SU-DHL-6 (cell line): ENCODE measurements around the gene PRDM12.

Experiments used
- H2AFZ ChIP-seq: fragments of 200-600 bp; sonication (generic); 2 replicates; pipeline ENCODE4 v1.6.1; 2014; ENCODE audit warnings: low read depth, mild to moderate bottlenecking, moderate library complexity, mixed read lengths, antibody characterized with exemption, low read length; ENCODE audit not compliant: severe bottlenecking
- H3F3A ChIP-seq: fragments of 200-600 bp; shearing (Covaris generic); 2 replicates; pipeline ENCODE4 v1.6.0; 2016; ENCODE audit warnings: antibody characterized with exemption, mild to moderate bottlenecking; ENCODE audit not compliant: insufficient read depth
- H3K27ac ChIP-seq: fragments of 200-600 bp; sonication (generic); 2 replicates; pipeline ENCODE4 v1.5.1; 2016; ENCODE audit warnings: low read depth, mild to moderate bottlenecking, low read length, moderate library complexity, mixed read lengths
- H3K27me3 ChIP-seq: fragments of 200-600 bp; sonication (generic), shearing (Covaris generic); 2 replicates; pipeline ENCODE4 v1.6.0; 2014; ENCODE audit warnings: mild to moderate bottlenecking, low read length
- H3K36me3 ChIP-seq: fragments of 200-600 bp; sonication (generic); 2 replicates; pipeline ENCODE4 v1.6.1; 2014; ENCODE audit warnings: mild to moderate bottlenecking, low read length, mixed read lengths
- H3K4me2 ChIP-seq: fragments of 300-600, 200-600 bp; shearing (Covaris generic), sonication (generic); 2 replicates; pipeline ENCODE4 v1.6.0; 2014; ENCODE audit warnings: low read length, low read depth, mild to moderate bottlenecking; ENCODE audit not compliant: poor library complexity, severe bottlenecking
- H3K4me3 ChIP-seq: fragments of 200-600 bp; sonication (generic); 2 replicates; pipeline ENCODE4 v1.5.1; 2014; ENCODE audit warnings: antibody characterized with exemption, low read length, mild to moderate bottlenecking, mixed read lengths; ENCODE audit not compliant: insufficient read depth, poor library complexity, severe bottlenecking
- H3K79me2 ChIP-seq: fragments of 200-600 bp; sonication (generic); 2 replicates; pipeline ENCODE4 v1.6.1; 2014; ENCODE audit warnings: mild to moderate bottlenecking, low read length, moderate library complexity; ENCODE audit not compliant: insufficient read depth
- H3K9ac ChIP-seq: fragments of 200-600 bp; sonication (generic); 2 replicates; pipeline ENCODE4 v1.7.0; 2014; ENCODE audit warnings: mild to moderate bottlenecking, low read length
- H3K9me2 ChIP-seq: fragments of 200-600 bp; sonication (generic); replicated peaks from 2 replicates; pipeline ENCODE4 v1.6.1; 2014; ENCODE audit warnings: low read length; ENCODE audit not compliant: insufficient read depth
- H3K9me3 ChIP-seq: fragments of 200-600 bp; sonication (generic); 2 replicates; pipeline ENCODE4 v1.6.1; 2014; ENCODE audit warnings: low read length, mixed read lengths; ENCODE audit not compliant: insufficient read depth
- H4K20me1 ChIP-seq: fragments of 200-600 bp; sonication (generic); 2 replicates; pipeline ENCODE4 v1.6.1; 2014; ENCODE audit warnings: low read depth, mild to moderate bottlenecking, antibody characterized with exemption, low read length, moderate library complexity, mixed read lengths
- EZH2phosphoT487 ChIP-seq: fragments of 200-600 bp; sonication (generic), shearing (Covaris generic); conservative IDR thresholded peaks from 2 replicates; pipeline ENCODE4 v1.6.1; 2018; ENCODE audit warnings: mild to moderate bottlenecking, antibody characterized with exemption, low read length, moderate library complexity, mixed read lengths
- TF ChIP-seq, protein P1 (sequence below): fragments of 200-600 bp; sonication (generic); IDR thresholded peaks from one replicate; pipeline ENCODE4 v1.5.1; 2017; ENCODE audit warnings: antibody characterized with exemption, mild to moderate bottlenecking, low read length, moderate library complexity; ENCODE audit not compliant: insufficient read depth, poor library complexity, severe bottlenecking

Gene PRDM12

GRCh38 chr9:130718562-130718961 lies 54.2 kb downstream of the PRDM12 start:
- H3K9ac ChIP-seq, result no peak overlapping the region
- peaks cover 4% of the 10 kb centered on the region; the same call in 1 of the 2 replicates for H3K79me2 ChIP-seq
- H3K36me3 ChIP-seq, result no peaks in the 10 kb centered on the region

GRCh38 chr9:130720762-130721161 lies 56.4 kb downstream of the PRDM12 start:
- H3K4me3 ChIP-seq, result no peak overlapping the region
- H3K79me2 ChIP-seq, result peaks cover 4% of the 10 kb centered on the region; the same call in 1 of the 2 replicates
- no peak for TF ChIP-seq EZH2phosphoT487
- TF ChIP-seq, protein P1, sequence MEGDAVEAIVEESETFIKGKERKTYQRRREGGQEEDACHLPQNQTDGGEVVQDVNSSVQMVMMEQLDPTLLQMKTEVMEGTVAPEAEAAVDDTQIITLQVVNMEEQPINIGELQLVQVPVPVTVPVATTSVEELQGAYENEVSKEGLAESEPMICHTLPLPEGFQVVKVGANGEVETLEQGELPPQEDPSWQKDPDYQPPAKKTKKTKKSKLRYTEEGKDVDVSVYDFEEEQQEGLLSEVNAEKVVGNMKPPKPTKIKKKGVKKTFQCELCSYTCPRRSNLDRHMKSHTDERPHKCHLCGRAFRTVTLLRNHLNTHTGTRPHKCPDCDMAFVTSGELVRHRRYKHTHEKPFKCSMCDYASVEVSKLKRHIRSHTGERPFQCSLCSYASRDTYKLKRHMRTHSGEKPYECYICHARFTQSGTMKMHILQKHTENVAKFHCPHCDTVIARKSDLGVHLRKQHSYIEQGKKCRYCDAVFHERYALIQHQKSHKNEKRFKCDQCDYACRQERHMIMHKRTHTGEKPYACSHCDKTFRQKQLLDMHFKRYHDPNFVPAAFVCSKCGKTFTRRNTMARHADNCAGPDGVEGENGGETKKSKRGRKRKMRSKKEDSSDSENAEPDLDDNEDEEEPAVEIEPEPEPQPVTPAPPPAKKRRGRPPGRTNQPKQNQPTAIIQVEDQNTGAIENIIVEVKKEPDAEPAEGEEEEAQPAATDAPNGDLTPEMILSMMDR, result no peak
- no peak overlapping the region for H3K27ac ChIP-seq
- no peaks in the 10 kb centered on the region for H3K9me3 ChIP-seq
- H2AFZ ChIP-seq, result no peak overlapping the region
- no peaks in the 10 kb centered on the region for H3K36me3 ChIP-seq
- no peak overlapping the region for H3K4me2 ChIP-seq
- H3K9ac ChIP-seq, result no peak overlapping the region
- H4K20me1 ChIP-seq, result no peaks in the 10 kb centered on the region
- H3K9me2 ChIP-seq, result no peaks in the 10 kb centered on the region
- no peaks in the 10 kb centered on the region for H3F3A ChIP-seq
- H3K27me3 ChIP-seq, result no peaks in the 10 kb centered on the region

More at GRCh38 chr9:130718562-130718961, 54.2 kb downstream of the PRDM12 start:
- Histone ChIP-seq H3K27ac (no peak overlapping the region), H3K27me3 (no peaks in the 10 kb centered on the region), H4K20me1 (no peaks in the 10 kb centered on the region), H3F3A (no peaks in the 10 kb centered on the region), H3K4me2 (no peak overlapping the region), H2AFZ (no peak overlapping the region), H3K4me3 (no peak overlapping the region), H3K9me2 (no peaks in the 10 kb centered on the region), H3K9me3 (no peaks in the 10 kb centered on the region)
- TF ChIP-seq, protein P1, result no peak
- TF ChIP-seq EZH2phosphoT487, result no peak

DNA sequence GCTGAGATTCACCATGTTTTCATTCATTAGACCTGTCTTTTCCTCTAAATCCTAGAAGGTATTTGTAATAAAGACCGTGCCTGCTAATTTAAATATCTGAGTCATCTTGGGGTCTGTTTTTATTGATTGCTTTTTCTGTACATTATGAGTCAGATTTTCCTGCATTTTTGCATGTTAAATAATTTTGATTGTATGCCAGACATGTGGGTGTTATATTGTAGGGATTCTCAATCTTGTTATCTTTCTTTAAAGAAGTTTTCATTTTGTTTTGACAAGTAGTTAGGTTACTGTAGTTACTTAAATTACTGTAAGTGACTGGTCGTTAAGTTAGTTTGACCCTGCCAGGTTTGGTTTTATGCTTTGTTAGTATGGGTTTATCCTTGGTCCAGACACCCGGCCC lies 64.3 kb downstream of the PRDM12 start:
- no peak overlapping the region for H3K27ac ChIP-seq
- H3K9ac ChIP-seq, result no peak overlapping the region
- H3K9me2 ChIP-seq, result no peaks in the 10 kb centered on the region
- H3K27me3 ChIP-seq, result no peaks in the 10 kb centered on the region
- H3F3A ChIP-seq, result no peaks in the 10 kb centered on the region
- H3K4me2 ChIP-seq, result no peak overlapping the region
- no peak overlapping the region for H2AFZ ChIP-seq
- no peak for TF ChIP-seq EZH2phosphoT487
- TF ChIP-seq, protein P1, result no peak
- H3K9me3 ChIP-seq, result no peaks in the 10 kb centered on the region
- no peaks in the 10 kb centered on the region for H3K36me3 ChIP-seq
- H4K20me1 ChIP-seq, result no peaks in the 10 kb centered on the region
- no peaks in the 10 kb centered on the region for H3K79me2 ChIP-seq
- no peak overlapping the region for H3K4me3 ChIP-seq

DNA sequence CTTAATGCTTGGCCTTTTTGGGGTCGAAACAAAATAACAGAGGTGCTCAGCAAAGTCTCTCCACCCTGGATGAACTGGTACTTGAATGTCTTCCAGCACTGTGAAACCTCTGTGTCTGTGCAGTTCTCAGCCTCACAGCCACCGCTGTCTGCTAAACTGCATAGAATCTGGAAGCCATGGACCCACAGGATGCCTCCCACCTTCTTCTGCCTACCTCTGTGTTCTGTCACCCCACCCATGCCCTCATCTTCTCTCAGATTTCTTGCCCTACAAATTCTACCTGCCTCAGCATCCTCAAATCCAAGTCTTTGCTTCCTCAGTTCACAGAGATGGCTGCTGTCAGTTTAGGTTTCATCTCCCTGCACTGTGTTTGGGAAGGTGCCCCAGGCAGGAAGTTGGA lies 64.8 kb downstream of the PRDM12 start:
- no peaks in the 10 kb centered on the region for H3K79me2 ChIP-seq
- no peak overlapping the region for H3K4me2 ChIP-seq
- H3K4me3 ChIP-seq, result no peak overlapping the region
- H4K20me1 ChIP-seq, result no peaks in the 10 kb centered on the region
- H3K9ac ChIP-seq, result no peak overlapping the region
- H3K27ac ChIP-seq, result no peak overlapping the region
- H3K9me3 ChIP-seq, result no peaks in the 10 kb centered on the region
- no peaks in the 10 kb centered on the region for H3K9me2 ChIP-seq
- no peak overlapping the region for H2AFZ ChIP-seq
- TF ChIP-seq EZH2phosphoT487, result no peak
- TF ChIP-seq, protein P1, result no peak
- H3F3A ChIP-seq, result no peaks in the 10 kb centered on the region
- no peaks in the 10 kb centered on the region for H3K27me3 ChIP-seq
- no peaks in the 10 kb centered on the region for H3K36me3 ChIP-seq
